Spleen (tissue), 7 donors: ENCODE results near the gene ZFAND4.

Experiments
- POLR2A ChIP-seq, 3 donors: fragments of 450-650 bp; IDR thresholded peaks; one replicate each; pipeline ENCODE4 v1.5.1; 2017; ENCODE audit warnings: antibody characterized with exemption in 3 of 3, mild to moderate bottlenecking in 1 of 3
- TF ChIP-seq, protein P1 (sequence below), 11 experiments: fragments of 200-600 bp in 7 of 11; fragments of 450-650 bp in 4 of 11; sonication (generic) in 4 of 11; IDR thresholded peaks in 8 of 11; conservative IDR thresholded peaks in 3 of 11; 1 replicate in 7 of 11; 2 replicates in 4 of 11; pipeline versions ENCODE4 v1.4.0 to v1.8.0; 2016 to 2021; ENCODE audit warnings: antibody characterized with exemption in 11 of 11, inconsistent platforms in 4 of 11, mild to moderate bottlenecking in 1 of 11
- donor health status: DM: no; HTN: no; CAD: no; lungs with moderate emphysema.
- donor health status: DM: no; HTN: no; CAD: no.
- donor health status: DM: no; HTN: no; CAD: no.

DNA sequence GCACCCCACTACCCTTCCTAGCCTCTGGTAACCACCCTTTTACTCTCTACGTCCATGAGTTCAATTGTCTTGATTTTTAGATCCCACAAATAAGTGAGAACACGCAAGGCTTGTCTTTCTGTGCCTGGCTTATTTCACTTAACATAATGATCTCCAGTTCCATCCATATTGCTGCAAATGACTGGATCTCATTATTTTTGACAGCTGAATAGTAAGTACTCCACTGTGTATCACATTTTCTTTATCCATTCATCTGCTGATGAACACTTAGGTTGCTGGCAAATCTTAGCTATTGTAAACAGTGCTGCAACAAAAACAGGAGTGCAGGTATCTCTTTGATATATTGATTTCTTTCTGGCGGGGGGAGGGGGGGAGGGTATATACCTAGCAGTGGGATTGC, 106.2 kb downstream of the ZFAND4 start:
- TF ChIP-seq POLR2A (IDR thresholded peaks at IDR 0.05): no peak
- TF ChIP-seq, protein P1, sequence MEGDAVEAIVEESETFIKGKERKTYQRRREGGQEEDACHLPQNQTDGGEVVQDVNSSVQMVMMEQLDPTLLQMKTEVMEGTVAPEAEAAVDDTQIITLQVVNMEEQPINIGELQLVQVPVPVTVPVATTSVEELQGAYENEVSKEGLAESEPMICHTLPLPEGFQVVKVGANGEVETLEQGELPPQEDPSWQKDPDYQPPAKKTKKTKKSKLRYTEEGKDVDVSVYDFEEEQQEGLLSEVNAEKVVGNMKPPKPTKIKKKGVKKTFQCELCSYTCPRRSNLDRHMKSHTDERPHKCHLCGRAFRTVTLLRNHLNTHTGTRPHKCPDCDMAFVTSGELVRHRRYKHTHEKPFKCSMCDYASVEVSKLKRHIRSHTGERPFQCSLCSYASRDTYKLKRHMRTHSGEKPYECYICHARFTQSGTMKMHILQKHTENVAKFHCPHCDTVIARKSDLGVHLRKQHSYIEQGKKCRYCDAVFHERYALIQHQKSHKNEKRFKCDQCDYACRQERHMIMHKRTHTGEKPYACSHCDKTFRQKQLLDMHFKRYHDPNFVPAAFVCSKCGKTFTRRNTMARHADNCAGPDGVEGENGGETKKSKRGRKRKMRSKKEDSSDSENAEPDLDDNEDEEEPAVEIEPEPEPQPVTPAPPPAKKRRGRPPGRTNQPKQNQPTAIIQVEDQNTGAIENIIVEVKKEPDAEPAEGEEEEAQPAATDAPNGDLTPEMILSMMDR (IDR thresholded peaks at IDR 0.05 in 8 of 11, conservative IDR thresholded peaks at IDR 0.05 in 3 of 11): no peak
